T-helper 2 cell treated with Interferon-gamma antibody and Interleukin-4, amounts not matched to agents 5 μg/mL and 100 μg/mL, for 36 hours (primary cell): ENCODE results near the gene DYNLRB1.

ENCODE experiments used
- DNase-seq: peaks from one replicate; pipeline ENCODE4 v3.0.0; 2021; ENCODE audit warnings: low spot score
- H3K27ac Mint-ChIP-seq: one replicate; pipeline ENCODE4 v1.8.0; 2021; ENCODE audit warnings: mild to moderate bottlenecking, mixed read lengths
- H3K27me3 Mint-ChIP-seq: one replicate; pipeline ENCODE4 v1.8.0; 2021; ENCODE audit warnings: low read depth, mixed read lengths
- H3K36me3 Mint-ChIP-seq: one replicate; pipeline ENCODE4 v1.8.0; 2021; ENCODE audit warnings: low read depth, mixed read lengths
- H3K4me1 Mint-ChIP-seq: one replicate; pipeline ENCODE4 v1.8.0; 2021; ENCODE audit warnings: low read depth, mixed read lengths
- H3K4me3 Mint-ChIP-seq: one replicate; pipeline ENCODE4 v1.8.0; 2022; ENCODE audit warnings: mild to moderate bottlenecking, moderate library complexity, mixed read lengths
- H3K9me3 Mint-ChIP-seq: one replicate; pipeline ENCODE4 v1.8.0; 2021; ENCODE audit warnings: mixed read lengths

Gene DYNLRB1

DNA sequence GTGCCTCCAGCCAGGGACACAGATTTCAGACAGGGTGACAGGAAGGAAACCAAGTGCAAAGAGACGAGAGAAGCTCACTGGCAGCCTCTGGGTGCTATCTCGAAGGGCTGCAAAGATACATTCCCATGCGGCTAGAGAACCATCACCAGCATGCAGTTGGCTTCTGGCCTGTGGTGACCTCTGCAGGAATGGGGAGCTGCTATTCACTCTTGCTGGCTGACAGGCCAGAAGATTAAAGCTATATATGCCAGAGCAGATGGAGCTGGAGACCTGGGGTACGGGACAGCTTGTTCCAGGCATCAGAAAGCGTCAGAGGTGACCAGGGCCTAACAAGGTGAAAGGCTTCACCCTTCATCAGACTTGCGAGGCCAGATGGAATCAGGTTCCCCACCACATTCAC lies 62.3 kb downstream of the DYNLRB1 start:
- Mint-ChIP-seq H3K9me3 (no peaks in the 10 kb centered on the region), H3K27ac (no peak overlapping the region), H3K4me3 (no peak overlapping the region)

DNA sequence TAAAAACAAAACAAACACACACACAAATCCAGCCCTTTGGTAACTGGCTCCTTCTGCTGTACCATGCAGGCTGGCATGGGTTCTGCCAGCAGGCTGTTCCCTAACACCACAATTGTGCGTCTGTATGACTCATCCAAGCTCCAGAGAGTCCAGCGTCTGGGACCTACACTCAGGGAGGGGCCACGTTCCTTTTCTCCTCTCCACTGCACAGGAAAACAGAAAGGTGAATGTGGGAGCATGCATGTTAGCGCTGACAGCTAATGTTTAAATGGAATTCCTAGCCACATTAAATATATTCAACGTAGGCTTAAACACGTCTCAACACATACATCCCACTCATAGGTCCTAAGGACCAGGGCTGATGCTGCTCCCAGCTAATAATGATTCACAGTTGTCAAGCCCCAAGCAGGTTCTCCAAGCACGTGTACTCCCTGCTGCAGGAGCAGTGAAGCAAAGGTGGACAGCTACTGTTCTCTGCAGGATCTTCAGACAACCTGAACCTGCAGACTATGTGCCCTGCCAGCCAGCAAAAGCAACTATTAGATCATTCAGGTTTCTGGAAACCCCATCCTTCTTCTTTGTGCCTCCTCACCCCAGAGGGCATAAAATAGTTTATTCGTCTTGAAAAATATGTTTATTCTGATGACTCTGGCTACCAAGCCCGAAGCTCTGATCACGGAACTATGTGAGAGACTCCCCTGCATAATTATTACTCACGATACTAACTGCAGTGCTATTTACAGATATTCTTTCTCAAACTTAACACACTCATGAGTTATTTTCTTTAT lies 63.2 kb downstream of the DYNLRB1 start:
- Mint-ChIP-seq H3K27ac (peak overlapping the region; percentile 49), H3K4me3 (no peak overlapping the region), H3K9me3 (no peaks in the 10 kb centered on the region), H3K4me1 (peaks cover 24% of the 10 kb centered on the region), H3K27me3 (no peaks in the 10 kb centered on the region), H3K36me3 (peaks cover 3% of the 10 kb centered on the region)
- no peak for DNase-seq

More for the DNA sequence above, 62.3 kb downstream of the DYNLRB1 start:
- no peaks in the 10 kb centered on the region for H3K27me3 Mint-ChIP-seq
- no peak for DNase-seq
- H3K36me3 Mint-ChIP-seq: peaks cover 4% of the 10 kb centered on the region
- peaks cover 24% of the 10 kb centered on the region for H3K4me1 Mint-ChIP-seq

DNA sequence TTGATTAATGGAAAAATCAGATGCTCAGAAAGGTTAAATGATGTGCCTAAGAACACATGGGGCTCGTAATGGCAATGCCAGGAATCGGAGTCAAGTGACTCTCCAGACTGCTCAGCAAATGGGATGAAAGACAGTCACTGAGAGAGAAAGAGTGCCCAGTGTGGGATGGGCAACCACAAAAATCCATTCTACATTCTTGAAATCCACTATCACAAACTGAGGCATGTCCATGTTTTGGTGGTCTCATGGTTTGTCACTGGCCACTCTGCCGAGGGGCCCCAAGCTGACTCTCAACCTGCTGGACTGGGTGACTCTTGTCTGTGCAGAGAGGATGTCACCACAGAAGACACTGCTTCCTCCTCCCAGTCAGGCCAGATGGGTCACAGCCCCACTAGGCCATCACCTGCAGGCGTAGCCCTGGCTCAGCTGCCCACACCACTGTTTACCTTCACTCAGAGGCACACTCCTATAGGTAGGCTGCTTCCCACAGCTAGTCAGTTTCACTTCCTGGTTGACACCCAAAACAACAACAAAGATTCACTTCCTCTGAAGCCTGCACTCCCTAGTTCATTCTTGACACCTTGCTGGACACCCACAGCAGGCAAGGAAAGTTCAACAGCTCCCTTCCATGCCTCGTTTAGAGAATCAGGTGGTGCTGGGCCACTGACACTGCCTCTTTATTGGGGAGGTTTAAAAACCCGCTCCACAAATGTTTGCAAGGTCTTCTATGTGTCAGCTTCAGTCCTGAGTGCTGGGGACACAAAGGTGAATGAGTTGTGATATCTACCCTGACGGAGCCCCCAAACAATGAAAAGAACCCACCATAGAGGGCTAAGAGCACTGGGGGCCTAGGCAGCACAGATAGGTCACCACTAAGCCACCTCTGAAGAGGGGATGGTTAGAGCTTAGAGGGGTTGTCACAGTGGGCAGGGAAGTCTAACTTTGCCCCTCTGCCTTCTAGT lies 64.0 kb downstream of the DYNLRB1 start:
- peak; percentile 17 for DNase-seq
- H3K4me3 Mint-ChIP-seq: peak overlapping the region; percentile 4
- H3K9me3 Mint-ChIP-seq: no peaks in the 10 kb centered on the region
- peaks cover 24% of the 10 kb centered on the region for H3K4me1 Mint-ChIP-seq
- H3K27ac Mint-ChIP-seq: peak overlapping the region; percentile 85
- no peaks in the 10 kb centered on the region for H3K27me3 Mint-ChIP-seq
- H3K36me3 Mint-ChIP-seq: peaks cover 2% of the 10 kb centered on the region

DNA sequence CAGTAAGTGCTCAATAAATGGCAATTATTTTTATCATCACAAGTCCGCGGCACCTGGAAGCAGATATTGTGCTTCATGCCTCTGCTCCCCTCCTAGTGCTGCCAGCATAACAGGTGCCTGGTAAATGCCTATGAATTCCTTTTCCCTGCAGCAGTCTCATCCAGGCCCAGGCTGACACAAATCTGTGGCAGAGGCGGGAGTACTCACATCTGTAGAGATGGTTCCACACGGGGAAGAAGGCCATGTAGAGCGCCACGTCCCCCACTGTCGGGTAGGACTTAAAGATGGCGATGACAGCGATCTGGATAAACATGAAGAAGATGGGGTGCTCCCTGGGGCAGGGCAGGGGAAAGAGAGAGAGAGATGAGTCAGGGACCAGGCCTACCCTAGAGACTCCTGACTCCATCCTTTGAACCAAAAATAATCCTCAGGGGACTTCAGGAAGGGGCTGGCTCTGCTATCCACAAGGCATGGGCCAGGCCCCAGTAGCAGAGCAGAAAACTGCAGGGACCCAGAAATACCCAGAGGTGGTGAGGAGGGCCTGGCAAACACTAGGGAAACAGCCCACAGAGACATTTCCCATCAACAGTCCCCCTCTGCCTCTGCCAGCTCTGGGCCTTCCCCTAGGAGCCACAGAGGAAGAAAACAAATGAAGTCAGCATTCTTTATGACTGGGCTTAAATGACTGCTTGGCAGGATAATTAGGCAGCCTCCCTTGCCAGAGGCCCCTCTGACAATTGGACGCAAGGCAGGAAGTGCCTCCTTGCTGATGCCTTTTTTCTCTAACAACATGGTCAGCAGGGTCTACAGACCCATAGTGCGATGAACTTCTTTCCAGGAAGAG lies 65.3 kb downstream of the DYNLRB1 start:
- Mint-ChIP-seq H3K4me3 (no peak overlapping the region), H3K9me3 (no peaks in the 10 kb centered on the region), H3K4me1 (peaks cover 24% of the 10 kb centered on the region), H3K27me3 (no peaks in the 10 kb centered on the region), H3K36me3 (no peaks in the 10 kb centered on the region), H3K27ac (peak overlapping the region; percentile 77)
- peak; percentile 32 for DNase-seq

DNA sequence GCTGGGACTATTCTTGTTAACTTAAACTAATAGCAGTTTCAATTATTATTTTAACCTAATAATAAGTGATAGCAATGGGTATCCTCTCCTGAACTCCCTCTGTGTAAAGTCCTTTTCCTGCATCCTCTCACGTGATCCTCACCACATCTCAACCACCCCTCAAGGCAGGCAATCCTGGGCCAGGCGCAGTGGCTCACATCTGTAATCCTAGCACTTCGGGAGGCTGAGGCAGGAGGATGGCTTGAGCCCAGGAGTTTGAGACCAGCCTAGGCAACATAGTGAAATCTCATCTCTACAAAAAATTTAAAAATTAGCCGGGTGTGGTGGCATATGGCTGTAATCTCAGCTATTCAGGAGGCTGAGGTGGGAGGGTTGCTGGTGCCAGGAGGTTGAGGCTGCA lies 66.0 kb downstream of the DYNLRB1 start:
- H3K36me3 Mint-ChIP-seq: no peaks in the 10 kb centered on the region
- H3K4me1 Mint-ChIP-seq: peaks cover 24% of the 10 kb centered on the region
- H3K9me3 Mint-ChIP-seq: no peaks in the 10 kb centered on the region

DNA sequence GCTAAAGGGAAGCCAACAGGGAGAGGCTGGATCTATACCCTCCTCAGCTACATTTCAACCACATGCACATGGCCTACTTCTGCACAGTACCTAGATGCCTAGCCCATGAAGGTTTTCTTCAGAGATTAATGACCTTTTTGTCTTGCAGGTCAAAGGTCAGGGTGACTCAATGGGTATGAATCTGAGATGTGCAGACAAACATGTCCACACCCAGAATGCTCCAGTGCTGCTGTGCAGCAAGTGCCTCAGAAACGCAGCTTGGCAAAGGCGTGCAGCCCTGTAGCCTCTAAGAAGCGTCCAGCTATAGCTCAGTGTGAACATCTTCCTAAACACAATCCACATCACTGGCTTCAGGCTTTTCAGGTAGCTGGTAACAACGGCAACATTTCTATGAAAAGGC lies 66.7 kb downstream of the DYNLRB1 start:
- H3K4me1 Mint-ChIP-seq: peaks cover 24% of the 10 kb centered on the region
- H3K4me3 Mint-ChIP-seq: no peak overlapping the region
- no peaks in the 10 kb centered on the region for H3K9me3 Mint-ChIP-seq
- H3K27ac Mint-ChIP-seq: no peak overlapping the region
- no peaks in the 10 kb centered on the region for H3K36me3 Mint-ChIP-seq
- no peak for DNase-seq
- no peaks in the 10 kb centered on the region for H3K27me3 Mint-ChIP-seq

More for the DNA sequence above, 66.0 kb downstream of the DYNLRB1 start:
- DNase-seq: no peak
- no peak overlapping the region for H3K4me3 Mint-ChIP-seq
- H3K27me3 Mint-ChIP-seq: no peaks in the 10 kb centered on the region
- H3K27ac Mint-ChIP-seq: peak overlapping the region; percentile 77

DNA sequence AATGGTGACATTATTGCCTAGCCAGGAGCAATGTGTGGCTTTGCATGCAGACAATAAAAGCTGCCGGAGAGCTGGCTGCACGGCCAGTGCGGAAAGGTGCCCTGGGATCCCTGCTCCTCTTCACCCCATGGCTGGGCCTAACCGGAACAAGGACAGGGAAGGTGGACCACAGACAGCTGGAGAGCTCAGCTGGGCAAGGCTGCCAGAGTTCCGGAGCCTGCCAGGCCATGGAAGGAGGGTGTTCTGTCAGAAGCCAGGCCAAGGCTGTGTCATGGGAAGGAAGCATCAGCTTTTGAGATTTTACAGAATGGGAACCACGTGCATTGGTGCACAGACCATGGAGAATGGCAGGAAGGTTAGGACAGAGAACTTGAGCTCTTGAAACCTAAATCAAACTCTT lies 67.3 kb downstream of the DYNLRB1 start:
- no peak overlapping the region for H3K4me3 Mint-ChIP-seq
- no peak overlapping the region for H3K27ac Mint-ChIP-seq
- peaks cover 24% of the 10 kb centered on the region for H3K4me1 Mint-ChIP-seq
- H3K27me3 Mint-ChIP-seq: no peaks in the 10 kb centered on the region
- no peaks in the 10 kb centered on the region for H3K36me3 Mint-ChIP-seq
- no peak for DNase-seq
- no peaks in the 10 kb centered on the region for H3K9me3 Mint-ChIP-seq

DNA sequence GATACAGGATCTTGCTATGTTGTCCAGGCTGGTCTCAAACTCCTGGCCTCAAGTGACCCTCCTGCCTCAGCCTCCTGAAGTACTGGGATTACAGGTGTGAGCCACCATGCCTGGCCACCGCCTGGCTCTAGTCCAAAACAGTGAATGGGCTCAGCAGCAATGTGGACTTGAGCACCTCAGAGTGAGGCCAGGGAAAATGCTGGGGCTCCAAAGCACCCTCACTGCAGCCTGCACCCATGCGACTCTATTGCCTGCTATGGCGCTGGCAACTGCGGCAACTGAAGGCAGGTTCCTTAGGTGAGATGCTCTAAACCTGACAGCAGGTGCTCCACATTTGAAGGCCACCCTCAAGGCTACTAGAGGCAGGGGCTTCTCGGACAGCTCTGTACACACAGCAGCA lies 68.8 kb downstream of the DYNLRB1 start:
- no peaks in the 10 kb centered on the region for H3K9me3 Mint-ChIP-seq
- DNase-seq: no peak
- no peaks in the 10 kb centered on the region for H3K27me3 Mint-ChIP-seq
- H3K4me1 Mint-ChIP-seq: peaks cover 18% of the 10 kb centered on the region
- H3K4me3 Mint-ChIP-seq: no peak overlapping the region
- H3K27ac Mint-ChIP-seq: no peak overlapping the region
- no peaks in the 10 kb centered on the region for H3K36me3 Mint-ChIP-seq

DNA sequence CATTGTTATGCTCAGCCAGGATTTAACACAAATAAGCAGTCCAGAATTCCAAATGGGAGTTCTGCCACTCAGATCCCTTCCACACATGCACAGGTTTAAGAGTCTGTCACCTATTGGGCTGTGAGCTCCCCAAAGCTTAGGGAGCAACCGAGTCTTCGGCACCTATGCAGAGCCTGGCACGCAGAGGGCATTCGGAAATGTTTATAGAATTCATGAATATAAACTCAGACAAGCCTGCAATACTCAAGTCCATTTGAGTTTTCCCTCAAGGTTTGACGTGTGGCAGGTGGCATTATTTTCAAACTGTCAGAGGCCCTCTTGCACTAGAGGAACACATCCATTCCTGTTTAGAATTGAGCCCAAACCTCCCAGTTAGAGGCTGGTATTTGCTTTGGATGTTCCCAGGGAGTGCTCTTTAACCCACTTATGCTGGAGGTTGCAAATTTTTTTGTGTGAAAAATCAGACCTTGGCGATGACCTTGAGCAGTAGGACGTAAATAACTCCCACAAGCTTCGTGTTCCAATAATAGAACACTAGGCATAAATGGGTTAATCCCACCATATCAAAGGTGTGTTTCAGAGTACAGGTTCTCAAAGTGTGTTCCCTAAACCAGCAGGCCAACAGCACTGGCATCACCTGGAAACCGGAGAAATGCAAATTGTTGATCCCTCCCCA lies 70.4 kb downstream of the DYNLRB1 start:
- H3K9me3 Mint-ChIP-seq: no peaks in the 10 kb centered on the region
- H3K36me3 Mint-ChIP-seq: no peaks in the 10 kb centered on the region
- no peak overlapping the region for H3K4me3 Mint-ChIP-seq
- H3K27me3 Mint-ChIP-seq: no peaks in the 10 kb centered on the region
- DNase-seq: no peak
- no peak overlapping the region for H3K27ac Mint-ChIP-seq
- H3K4me1 Mint-ChIP-seq: peaks cover 4% of the 10 kb centered on the region
